A549 (cell line): ENCODE measurements around the gene DSCAML1. TPM values are rescaled to one million over a fixed set of nuclear protein-coding genes. Genes with fewer than 3 reads are reported as not detected.

Experiments
- ATAC-seq, 2 experiments: fragments of 200-7000 bp in 1 of 2; fragments of >200 bp in 1 of 2; cut with Nextera tagmentation in 1 of 2; cut with Tn5 transposase in 1 of 2; 3 replicates each; pipeline versions ENCODE4 v1.8.0 to v1.9.1; 2018 to 2020; ENCODE audit warnings: mild to moderate bottlenecking in 1 of 2, moderate library complexity in 1 of 2
- CTCF ChIA-PET: fragments of 300-600 bp; sonication (Branson Sonifier 250); formaldehyde crosslinking; extraction: SDS; loops from one replicate; lab custom pipeline; 2021; ENCODE audit warnings: antibody characterized with exemption, inconsistent platforms; lab: Yijun Ruan, JAX
- POLR2A ChIA-PET: fragments of 350-600 bp; formaldehyde crosslinking; extraction: SDS; loops from one replicate; lab custom pipeline; 2021; ENCODE audit warnings: antibody characterized with exemption, inconsistent platforms; lab: Yijun Ruan, JAX
- DNase-seq, 2 experiments: peaks; one replicate each; pipeline versions ENCODE4 v3.0.0 to v3.0.0-alpha.2; 2011 to 2016; ENCODE audit warnings: low read depth in 1 of 2, low spot score in 1 of 2
- FAIRE-seq: peaks from 2 replicates; lab custom pipeline; 2011; peaks lifted over from hg19 to GRCh38; lab: Jason Lieb, UNC
- H3K27ac ChIP-seq, 2 experiments: fragments of >200 bp; sonication (Bioruptor Twin); formaldehyde crosslinking; 3 replicates each; pipeline ENCODE4 v1.5.1; 2016 to 2017
- H3K4me1 ChIP-seq: fragments of >200 bp; sonication (Bioruptor Twin); formaldehyde crosslinking; 3 replicates; pipeline ENCODE4 v1.6.1; 2016
- H3K4me2 ChIP-seq: fragments of >200 bp; sonication (Bioruptor Twin); formaldehyde crosslinking; 3 replicates; pipeline ENCODE4 v1.6.1; 2016
- H3K4me3 ChIP-seq: fragments of >200 bp; sonication (Bioruptor Twin); formaldehyde crosslinking; 3 replicates; pipeline ENCODE4 v1.5.1; 2016
- H3K9me3 ChIP-seq: fragments of >200 bp; sonication (Bioruptor Twin); formaldehyde crosslinking; 3 replicates; pipeline ENCODE4 v1.6.1; 2016
- CBX2 ChIP-seq: fragments of 200-600 bp; sonication (generic); IDR thresholded peaks from 2 replicates; pipeline ENCODE4 v1.6.1; 2016; ENCODE audit warnings: low read depth, mild to moderate bottlenecking, borderline replicate concordance
- CHD2 ChIP-seq: fragments of 150-350 bp; IDR thresholded peaks from 2 replicates; pipeline ENCODE4 v1.6.1; 2014; ENCODE audit warnings: low read length; ENCODE audit not compliant: partially characterized antibody
- CTCF ChIP-seq: fragments of >200 bp; sonication (Bioruptor Twin); formaldehyde crosslinking; IDR thresholded peaks from 3 replicates; pipeline ENCODE4 v1.5.1; 2016
- E2F6 ChIP-seq: IDR thresholded peaks from 2 replicates; pipeline ENCODE4 v1.6.1; 2012; ENCODE audit warnings: low read depth, borderline replicate concordance
- FOXS1 ChIP-seq: fragments of 250-450 bp; sonication (Bioruptor Pico); IDR thresholded peaks from 2 replicates; pipeline ENCODE4 v1.5.0; 2020; ENCODE audit warnings: mild to moderate bottlenecking, moderate library complexity
- GATA3 ChIP-seq: IDR thresholded peaks from 2 replicates; pipeline ENCODE4 v1.6.1; 2012; ENCODE audit warnings: borderline replicate concordance
- HDAC2 ChIP-seq: fragments of 200-600 bp; sonication (generic); IDR thresholded peaks from 2 replicates; pipeline ENCODE4 v1.6.1; 2016
- HES2 ChIP-seq: fragments of >200 bp; sonication (Bioruptor Twin); formaldehyde crosslinking; IDR thresholded peaks from 2 replicates; pipeline ENCODE4 v1.6.1; 2016
- HMGXB4 ChIP-seq: fragments of 250-450 bp; sonication (Bioruptor Pico); IDR thresholded peaks from 2 replicates; pipeline ENCODE4 v1.5.0; 2021; ENCODE audit warnings: mild to moderate bottlenecking, moderate library complexity, borderline replicate concordance
- HOXB13 ChIP-seq: fragments of 250-450 bp; sonication (Bioruptor Pico); IDR thresholded peaks from 2 replicates; pipeline ENCODE4 v1.5.0; 2020; ENCODE audit warnings: low read depth, mild to moderate bottlenecking, moderate library complexity
- JUN ChIP-seq, 2 experiments: fragments of >200 bp; sonication (Bioruptor Twin); formaldehyde crosslinking; IDR thresholded peaks; 2 replicates in 1 of 2; 3 replicates in 1 of 2; pipeline ENCODE4 v1.6.1; 2016 to 2017
- JUNB ChIP-seq: fragments of >200 bp; sonication (Bioruptor Twin); formaldehyde crosslinking; IDR thresholded peaks from 2 replicates; pipeline ENCODE4 v1.6.1; 2016
- KDM1A ChIP-seq: fragments of 200-600 bp; sonication (generic); IDR thresholded peaks from 2 replicates; pipeline ENCODE4 v1.6.1; 2016; ENCODE audit warnings: low read depth, mild to moderate bottlenecking
- MAFK ChIP-seq: fragments of 450-650 bp; IDR thresholded peaks from 2 replicates; pipeline ENCODE4 v1.6.1; 2014; ENCODE audit not compliant: partially characterized antibody
- NPAS2 ChIP-seq: fragments of 250-450 bp; sonication (Bioruptor Pico); IDR thresholded peaks from 2 replicates; pipeline ENCODE4 v1.8.0; 2022; ENCODE audit warnings: mild to moderate bottlenecking, moderate library complexity, borderline replicate concordance
- PBX3 ChIP-seq: IDR thresholded peaks from 2 replicates; pipeline ENCODE4 v1.6.1; 2012
- RARB ChIP-seq: fragments of 250-450 bp; sonication (Bioruptor Pico); IDR thresholded peaks from 2 replicates; pipeline ENCODE4 v1.8.0; 2021; ENCODE audit warnings: mild to moderate bottlenecking, moderate library complexity
- RCOR1 ChIP-seq: fragments of 150-350 bp; IDR thresholded peaks from 2 replicates; pipeline ENCODE4 v1.6.1; 2014; ENCODE audit warnings: antibody characterized with exemption, low read length, low read depth
- REST ChIP-seq: fragments of 200-600 bp; sonication (generic); IDR thresholded peaks from 2 replicates; pipeline ENCODE4 v1.6.1; 2016; ENCODE audit warnings: antibody characterized with exemption, mild to moderate bottlenecking, moderate library complexity
- RFX5 ChIP-seq: fragments of 450-650 bp; IDR thresholded peaks from 2 replicates; pipeline ENCODE4 v1.7.1; 2014; ENCODE audit warnings: antibody characterized with exemption, mild to moderate bottlenecking, moderate library complexity
- TFCP2L1 ChIP-seq: fragments of 250-450 bp; sonication (Bioruptor Pico); IDR thresholded peaks from 2 replicates; pipeline ENCODE4 v1.5.0; 2021; ENCODE audit warnings: mild to moderate bottlenecking
- ZSCAN20 ChIP-seq: fragments of 250-450 bp; sonication (Bioruptor Pico); IDR thresholded peaks from 2 replicates; pipeline ENCODE4 v1.8.0; 2022; ENCODE audit warnings: mild to moderate bottlenecking, moderate library complexity
- WGBS: methylation state at CpG from one replicate; pipeline ENCODE4 v1.1.6; 2017; ENCODE audit errors: missing lambda C conversion rate; 5-methylcytosine and 5-hydroxymethylcytosine counted together
- polyA plus RNA-seq, 4 experiments: library from polyadenylated mRNA; depleted of rRNA in 3 of 4; stranded (reverse); fragments of >200 nt; fragmentation: RNase III in 1 of 4; extraction: RNeasy Plus Mini Kit Qiagen cat#74134 plus additional on column Dnase treatment in 1 of 4; gene quantifications; 2 replicates in 3 of 4; 3 replicates in 1 of 4; pipeline ENCODE4 v1.2.3, GENCODE V29; 2011 to 2017

Gene DSCAML1
- polyA plus RNA-seq, 2 of the 4 experiments (the other 2 are of a cell fraction), result 0.12 to 0.31 TPM

GRCh38 chr11:117394221-117394925, 402.6 kb downstream of the DSCAML1 start:
- no peaks in the 10 kb centered on the region for H3K4me1 ChIP-seq
- DNase-seq (no peak), FAIRE-seq (no peak), ATAC-seq (no peak)
- 92% methylated on average over 13 of the region's 14 CpGs for WGBS
- no peak overlapping the region for H3K4me2 ChIP-seq
- H3K4me3 ChIP-seq, result no peak overlapping the region
- ChIA-PET POLR2A (no interaction called here), CTCF (interaction anchor here (0.7 to 2.3 kb wide), 2 partner anchors 9 to 32 kb away, joined by 3 to 9 read pairs; no protein-coding TSS in a partner anchor)
- 0 out of 3 replicates have a peak, but pooled peaks cover 7% of the 10 kb centered on the region for H3K9me3 ChIP-seq
- no peak for TF ChIP-seq NPAS2 (CRISPR knock-in tag)
- no peak for TF ChIP-seq TFCP2L1 (CRISPR knock-in tag)
- no peak for TF ChIP-seq ZSCAN20 (CRISPR knock-in tag)
- TF ChIP-seq FOXS1, result no peak
- TF ChIP-seq HDAC2, result no peak
- no peak for TF ChIP-seq KDM1A
- no peak for TF ChIP-seq JUNB
- no peak for TF ChIP-seq MAFK
- TF ChIP-seq GATA3, result no peak
- no peak for TF ChIP-seq CTCF
- no peak for TF ChIP-seq HOXB13 (CRISPR knock-in tag)
- TF ChIP-seq HES2, result no peak
- no peak for TF ChIP-seq RARB (CRISPR knock-in tag)
- TF ChIP-seq REST, result no peak
- TF ChIP-seq JUN (IDR thresholded peaks at IDR 0.05), result no peak
- TF ChIP-seq E2F6, result no peak
- TF ChIP-seq CHD2, result no peak
- TF ChIP-seq PBX3, result no peak
- no peak for TF ChIP-seq RFX5
- no peak overlapping the region for H3K27ac ChIP-seq

GRCh38 chr11:117392979-117393378, 404.0 kb downstream of the DSCAML1 start:
- no peak for DNase-seq
- H3K4me1 ChIP-seq, result no peaks in the 10 kb centered on the region
- no peaks in the 10 kb centered on the region for H3K9me3 ChIP-seq
- no peak for ATAC-seq
- no peak overlapping the region for H3K27ac ChIP-seq
- FAIRE-seq, result no peak
- no peak for TF ChIP-seq MAFK
- TF ChIP-seq CBX2, result no peak
- no peak for TF ChIP-seq RCOR1
- TF ChIP-seq HMGXB4 (CRISPR knock-in tag), result no peak
- TF ChIP-seq REST, result no peak
- WGBS, result 90% methylated on average over 6 of the region's 8 CpGs
- H3K4me3 ChIP-seq, result no peak overlapping the region
- ChIA-PET POLR2A (no interaction called here), CTCF (interaction anchor here (0.8 to 2.3 kb wide), 2 partner anchors 33 to 548 kb away, joined by 3 to 9 read pairs; no protein-coding TSS in a partner anchor)
- no peak overlapping the region for H3K4me2 ChIP-seq
